GM19372 (cell line): ENCODE data around the gene CA7.
"Not testable (repeated sequence)": the region's sequence is repeated elsewhere in the genome, so short reads cannot be mapped to it uniquely, and the experiment has no call there.

Experiments used
- ATAC-seq: cut with Tn5 transposase; IDR thresholded peaks from one replicate; pipeline ENCODE4 v1.9.1; 2021; ENCODE audit warnings: mild to moderate bottlenecking, low read depth, moderate library complexity; ENCODE audit not compliant: unreplicated experiment

CA7 gene

GRCh38 chr16:66845791-66846221 lies 1.6 kb downstream of the CA7 start:
- no peak for ATAC-seq

- ATAC-seq: no peak
These were observed 2.1 kb downstream of the CA7 start for GRCh38 chr16:66846266-66846665.

- no peak for ATAC-seq
These were observed 2.6 kb downstream of the CA7 start for GRCh38 chr16:66846831-66847230.

GRCh38 chr16:66847533-66848067 lies 3.4 kb downstream of the CA7 start:
- ATAC-seq: no peak

GRCh38 chr16:66848172-66848571 lies 4.0 kb downstream of the CA7 start:
- no peak for ATAC-seq

- ATAC-seq: no peak
These were observed 4.8 kb downstream of the CA7 start for GRCh38 chr16:66849021-66849420.

GRCh38 chr16:66849549-66849948 lies 5.3 kb downstream of the CA7 start:
- ATAC-seq: no peak

GRCh38 chr16:66850115-66850815 lies 6.1 kb downstream of the CA7 start:
- no peak for ATAC-seq

- ATAC-seq: no peak
These were observed 7.2 kb downstream of the CA7 start for GRCh38 chr16:66851166-66851964.

GRCh38 chr16:66853261-66854139 lies 9.3 kb downstream of the CA7 start:
- ATAC-seq: no peak

GRCh38 chr16:66856184-66856730 lies 12.0 kb downstream of the CA7 start:
- ATAC-seq: no peak

- no peak for ATAC-seq
These were observed 12.6 kb downstream of the CA7 start for GRCh38 chr16:66856801-66857200.

GRCh38 chr16:66857437-66857836 lies 13.2 kb downstream of the CA7 start:
- ATAC-seq: no peak

GRCh38 chr16:66858740-66859396 lies 14.7 kb downstream of the CA7 start:
- no peak for ATAC-seq

- no peak for ATAC-seq
These were observed 15.3 kb downstream of the CA7 start for GRCh38 chr16:66859397-66860068.

GRCh38 chr16:66862023-66862520 lies 17.9 kb downstream of the CA7 start:
- ATAC-seq: no peak

GRCh38 chr16:66863707-66864106 lies 19.5 kb downstream of the CA7 start:
- no peak for ATAC-seq

GRCh38 chr16:66869424-66869823 lies 25.2 kb downstream of the CA7 start:
- no peak for ATAC-seq

GRCh38 chr16:66871363-66871762 lies 27.1 kb downstream of the CA7 start:
- ATAC-seq: not testable (repeated sequence)
